Fibroblast of mammary gland (primary cell): ENCODE results near the gene PXYLP1.
"Not testable (repeated sequence)": the region's sequence is repeated elsewhere in the genome, so short reads cannot be mapped to it uniquely, and the experiment has no call there.

Source experiments
- DNase-seq: peaks from one replicate; pipeline ENCODE4 v3.0.0-alpha.2; 2010; ENCODE audit warnings: low read depth
- H3K4me3 ChIP-seq: 2 replicates; pipeline ENCODE4 v1.5.1; 2011; ENCODE audit warnings: low read depth, mild to moderate bottlenecking, low read length, moderate library complexity; ENCODE audit not compliant: control insufficient read depth
- CTCF ChIP-seq: conservative IDR thresholded peaks from 2 replicates; pipeline ENCODE4 v1.5.1; 2011; ENCODE audit warnings: low read depth, low read length, inconsistent platforms; ENCODE audit not compliant: control insufficient read depth, insufficient read depth

Gene PXYLP1

GRCh38 chr3:141201122-141201521 is 30.5 kb upstream of the PXYLP1 start:
- H3K4me3 ChIP-seq, result no peak overlapping the region
- no peak for TF ChIP-seq CTCF
- DNase-seq, result no peak

- no peak for TF ChIP-seq CTCF
- no peak overlapping the region for H3K4me3 ChIP-seq
- no peak for DNase-seq
Measured at GRCh38 chr3:141202682-141203081, 28.9 kb upstream of the PXYLP1 start.

GRCh38 chr3:141203866-141204265 is 27.8 kb upstream of the PXYLP1 start:
- no peak for DNase-seq
- H3K4me3 ChIP-seq, result no peak overlapping the region
- TF ChIP-seq CTCF, result no peak

- no peak for DNase-seq
- H3K4me3 ChIP-seq, result no peak overlapping the region
- TF ChIP-seq CTCF, result no peak
Measured at GRCh38 chr3:141204343-141204742, 27.3 kb upstream of the PXYLP1 start.

- DNase-seq, H3K4me3 ChIP-seq: not testable (repeated sequence)
Measured at GRCh38 chr3:141211306-141211705, 20.3 kb upstream of the PXYLP1 start.

- H3K4me3 ChIP-seq, result no peak overlapping the region
- no peak for TF ChIP-seq CTCF
- DNase-seq, result no peak
Measured at GRCh38 chr3:141212101-141212500, 19.5 kb upstream of the PXYLP1 start.

- TF ChIP-seq CTCF, result no peak
- H3K4me3 ChIP-seq, result no peak overlapping the region
- no peak for DNase-seq
Measured at GRCh38 chr3:141212555-141212954, 19.1 kb upstream of the PXYLP1 start.
